K562 (cell line): ENCODE results near the gene IL6R. TPM values are rescaled to one million over a fixed set of nuclear protein-coding genes. Genes with fewer than 3 reads are reported as not detected.

Experiments used
- ATF1 ChIP-seq, 2 experiments: fragments of 450-650 bp in 1 of 2; IDR thresholded peaks; 2 replicates each; pipeline ENCODE4 v1.6.1; 2016; ENCODE audit warnings: missing compliant biosample characterization in 1 of 2, missing genetic modification characterization in 1 of 2
- CTCFL ChIP-seq: IDR thresholded peaks from 2 replicates; pipeline ENCODE4 v1.6.1; 2011; ENCODE audit warnings: borderline replicate concordance, low read depth, mild to moderate bottlenecking, moderate library complexity, low read length; ENCODE audit not compliant: insufficient read depth, poor library complexity, severe bottlenecking
- DIDO1 ChIP-seq: fragments of 450-650 bp; IDR thresholded peaks from 2 replicates; pipeline ENCODE4 v1.6.1; 2016; ENCODE audit warnings: low read depth, missing biosample characterization, missing genetic modification characterization
- FOS ChIP-seq: IDR thresholded peaks from 3 replicates; pipeline ENCODE4 v1.6.1; 2011; ENCODE audit not compliant: insufficient read length; ENCODE audit errors: extremely low read depth
- GTF2F1 ChIP-seq: IDR thresholded peaks from 2 replicates; pipeline ENCODE4 v1.6.1; 2011; ENCODE audit warnings: low read depth, low read length, improper control_type of control experiment
- JUND ChIP-seq, 2 experiments: IDR thresholded peaks; 2 replicates in 1 of 2; 3 replicates in 1 of 2; pipeline ENCODE4 v1.6.1; 2011; ENCODE audit warnings: borderline replicate concordance in 2 of 2, low read depth in 2 of 2, low read length in 2 of 2, improper control_type of control experiment in 1 of 2, missing biosample characterization in 1 of 2, missing genetic modification characterization in 1 of 2, missing genetic modification reagents in 1 of 2
- KHSRP ChIP-seq: fragments of 450-650 bp; IDR thresholded peaks from 2 replicates; pipeline ENCODE4 v1.6.1; 2017
- PKNOX1 ChIP-seq: fragments of 450-650 bp; IDR thresholded peaks from 2 replicates; pipeline ENCODE4 v1.6.1; 2016
- PREB ChIP-seq: sonication (generic); formaldehyde crosslinking; IDR thresholded peaks from 2 replicates; pipeline ENCODE4 v1.8.1; 2023; ENCODE audit warnings: mild to moderate bottlenecking, missing genetic modification reagents
- RBM14 ChIP-seq: fragments of 200-400 bp; formaldehyde crosslinking; IDR thresholded peaks from 2 replicates; pipeline ENCODE4 v1.6.1; 2018; ENCODE audit warnings: low read depth, mild to moderate bottlenecking, low read length, moderate library complexity, borderline replicate concordance; ENCODE audit not compliant: insufficient read depth
- TEAD4 ChIP-seq, 2 experiments: sonication (generic) in 1 of 2; formaldehyde crosslinking in 1 of 2; IDR thresholded peaks; 2 replicates each; pipeline versions ENCODE4 v1.6.1 to v1.8.0; 2012 to 2022; ENCODE audit warnings: borderline replicate concordance in 1 of 2, inconsistent platforms in 1 of 2, low read length in 1 of 2, mild to moderate bottlenecking in 1 of 2, missing genetic modification reagents in 1 of 2
- TRIM24 ChIP-seq, 2 experiments: fragments of 450-650 bp; IDR thresholded peaks; 2 replicates each; pipeline ENCODE4 v1.6.1; 2016
- YBX1 ChIP-seq: fragments of 450-650 bp; IDR thresholded peaks from 2 replicates; pipeline ENCODE4 v1.7.1; 2016; ENCODE audit warnings: mild to moderate bottlenecking
- ZNF592 ChIP-seq: fragments of 450-650 bp; IDR thresholded peaks from 2 replicates; pipeline ENCODE4 v1.6.1; 2017; ENCODE audit warnings: antibody characterized with exemption, mild to moderate bottlenecking
- ZNF696 ChIP-seq: fragments of 250-450 bp; sonication (Bioruptor Pico); conservative IDR thresholded peaks from 2 replicates; pipeline ENCODE4 v1.4.0; 2020; ENCODE audit warnings: mild to moderate bottlenecking, moderate library complexity
- polyA plus RNA-seq, 8 experiments: library from polyadenylated mRNA; depleted of rRNA in 4 of 8; stranded (reverse) in 5 of 8; unstranded in 3 of 8; fragments of >200 nt; fragmentation: Nextera tagmentation in 2 of 8; fragmentation: Illumina TruSeq in 1 of 8; extraction: Ambion mirVana in 2 of 8; extraction: Trizol in 1 of 8; gene quantifications; 2 replicates each; pipeline versions ENCODE4 v1.2.1 to v1.2.3, GENCODE V29; 2011 to 2014; ENCODE audit warnings: inconsistent platforms in 1 of 8, missing spikeins in 1 of 8
- total RNA-seq, 7 experiments: library from RNA; depleted of rRNA in 6 of 7; stranded (reverse); fragments of >200 nt in 6 of 7; fragmentation: Illumina TruSeq in 2 of 7; extraction: Trizol in 2 of 7; gene quantifications; 2 replicates each; pipeline versions ENCODE4 v1.2.1 to v1.2.3, GENCODE V29; 2011 to 2021; ENCODE audit warnings: low replicate concordance in 1 of 7

IL6R gene
- total and polyA plus RNA-seq, 9 of the 15 experiments (the other 6 are each of a cell fraction or from before 2014, with no cell fraction given), result 0.05 to 1.1 (median 0.11) TPM; not detected in 2

- TF ChIP-seq RBM14 (no peak), PREB (CRISPR knock-in tag) (no peak), PKNOX1 (peak; percentile 82), TRIM24 (IDR thresholded peaks at IDR 0.05) (peak in 1 of 2 experiments; percentile 29; a peak in 1 of 4 replicates), JUND (IDR thresholded peaks at IDR 0.05; ENCODE audit: borderline replicate concordance, low read depth, low read length) (peak; percentile 76), JUND (tag; IDR thresholded peaks at IDR 0.05; ENCODE audit: borderline replicate concordance, low read depth, low read length) (peak; percentile 69; the same call in 2 of the 3 replicates), ATF1 (CRISPR knock-in tag; IDR thresholded peaks at IDR 0.05) (no peak), ATF1 (tag; IDR thresholded peaks at IDR 0.05) (peak; percentile 59), DIDO1 (no peak), CTCFL (no peak), TEAD4 (IDR thresholded peaks at IDR 0.05; ENCODE audit: low read length) (peak; percentile 74), TEAD4 (CRISPR knock-in tag; IDR thresholded peaks at IDR 0.05; ENCODE audit: borderline replicate concordance) (no peak), ZNF592 (no peak), GTF2F1 (no peak), FOS (peak; percentile 1), ZNF696 (no peak), YBX1 (no peak), KHSRP (no peak)
Measured at GRCh38 chr1:154431586-154432373, 26.6 kb downstream of the IL6R start (continued).
